K562 (cell line): ENCODE data around the gene LENG8. TPM values are rescaled to one million over a fixed set of nuclear protein-coding genes. Genes with fewer than 3 reads are reported as not detected.

Experiments used
- ARNT ChIP-seq, 2 experiments: fragments of 450-650 bp; IDR thresholded peaks; 2 replicates each; pipeline ENCODE4 v1.6.1; 2016; ENCODE audit warnings: mild to moderate bottlenecking in 1 of 2
- ELK3 ChIP-seq: fragments of 450-650 bp; formaldehyde crosslinking; IDR thresholded peaks from 2 replicates; pipeline ENCODE4 v1.4.0; 2020; ENCODE audit warnings: mild to moderate bottlenecking
- FOXK2 ChIP-seq, 2 experiments: fragments of 450-650 bp; IDR thresholded peaks in 1 of 2; conservative IDR thresholded peaks in 1 of 2; 2 replicates each; pipeline ENCODE4 v1.6.1; 2016; ENCODE audit warnings: low read depth in 2 of 2, mild to moderate bottlenecking in 1 of 2
- FOXP1 ChIP-seq: sonication (generic); formaldehyde crosslinking; IDR thresholded peaks from 2 replicates; pipeline ENCODE4 v1.8.0; 2022; ENCODE audit warnings: mild to moderate bottlenecking, missing genetic modification reagents
- HDAC6 ChIP-seq: IDR thresholded peaks from 2 replicates; pipeline ENCODE4 v1.6.1; 2012; ENCODE audit warnings: low read depth, mild to moderate bottlenecking, control low read depth, inconsistent platforms, low read length, moderate library complexity
- HIVEP1 ChIP-seq: fragments of 250-450 bp; sonication (Bioruptor Pico); IDR thresholded peaks from 2 replicates; pipeline ENCODE4 v1.4.0; 2020; ENCODE audit warnings: mild to moderate bottlenecking
- HSF4 ChIP-seq: fragments of 250-450 bp; sonication (Bioruptor Pico); IDR thresholded peaks from 2 replicates; pipeline ENCODE4 v2.1.2; 2022; ENCODE audit warnings: mild to moderate bottlenecking, moderate library complexity, borderline replicate concordance
- MCM7 ChIP-seq, 2 experiments: fragments of 450-650 bp; IDR thresholded peaks; 2 replicates each; pipeline ENCODE4 v1.6.1; 2016 to 2018
- PRDM10 ChIP-seq: fragments of 450-650 bp; IDR thresholded peaks from 2 replicates; pipeline ENCODE4 v1.6.1; 2018; ENCODE audit not compliant: partially characterized antibody
- RBM14 ChIP-seq: fragments of 200-400 bp; formaldehyde crosslinking; IDR thresholded peaks from 2 replicates; pipeline ENCODE4 v1.6.1; 2018; ENCODE audit warnings: low read depth, mild to moderate bottlenecking, low read length, moderate library complexity, borderline replicate concordance; ENCODE audit not compliant: insufficient read depth
- RUNX1 ChIP-seq: sonication (generic); IDR thresholded peaks from 2 replicates; pipeline ENCODE4 v1.6.1; 2016; ENCODE audit warnings: antibody characterized with exemption, low read depth
- SIN3B ChIP-seq: fragments of 450-650 bp; IDR thresholded peaks from 2 replicates; pipeline ENCODE4 v1.6.1; 2017; ENCODE audit warnings: low read depth, mild to moderate bottlenecking, moderate library complexity
- TAL1 ChIP-seq: fragments of 450-650 bp; IDR thresholded peaks from 2 replicates; pipeline ENCODE4 v1.6.1; 2016; ENCODE audit warnings: mild to moderate bottlenecking
- TCF7 ChIP-seq: sonication (generic); IDR thresholded peaks from 2 replicates; pipeline ENCODE4 v1.6.1; 2016; ENCODE audit warnings: antibody characterized with exemption, borderline replicate concordance
- USF2 ChIP-seq: sonication (generic); formaldehyde crosslinking; IDR thresholded peaks from 2 replicates; pipeline ENCODE4 v1.5.0; 2020; ENCODE audit warnings: missing genetic modification reagents
- ZFP1 ChIP-seq: fragments of 450-650 bp; formaldehyde crosslinking; IDR thresholded peaks from 2 replicates; pipeline ENCODE4 v1.4.0; 2020; ENCODE audit warnings: mild to moderate bottlenecking, mixed read lengths
- polyA plus RNA-seq, 8 experiments: library from polyadenylated mRNA; depleted of rRNA in 4 of 8; stranded (reverse) in 5 of 8; unstranded in 3 of 8; fragments of >200 nt; fragmentation: Nextera tagmentation in 2 of 8; fragmentation: Illumina TruSeq in 1 of 8; extraction: Ambion mirVana in 2 of 8; extraction: Trizol in 1 of 8; gene quantifications; 2 replicates each; pipeline versions ENCODE4 v1.2.1 to v1.2.3, GENCODE V29; 2011 to 2014; ENCODE audit warnings: inconsistent platforms in 1 of 8, missing spikeins in 1 of 8
- total RNA-seq, 7 experiments: library from RNA; depleted of rRNA in 6 of 7; stranded (reverse); fragments of >200 nt in 6 of 7; fragmentation: Illumina TruSeq in 2 of 7; extraction: Trizol in 2 of 7; gene quantifications; 2 replicates each; pipeline versions ENCODE4 v1.2.1 to v1.2.3, GENCODE V29; 2011 to 2021; ENCODE audit warnings: low replicate concordance in 1 of 7
- TF ChIP-seq, protein P1 (sequence below): fragments of 450-650 bp; formaldehyde crosslinking; IDR thresholded peaks from 2 replicates; pipeline ENCODE4 v1.4.0; 2022; ENCODE audit warnings: missing genetic modification characterization
- TF ChIP-seq, protein P2 (sequence below): sonication (generic); formaldehyde crosslinking; IDR thresholded peaks from 2 replicates; pipeline ENCODE4 v1.8.1; 2023; ENCODE audit warnings: mild to moderate bottlenecking, missing genetic modification reagents

Gene LENG8
- total and polyA plus RNA-seq, 9 of the 15 experiments (the other 6 are each of a cell fraction or from before 2014, with no cell fraction given), result 0.74 to 146 (median 28.1) TPM

DNA sequence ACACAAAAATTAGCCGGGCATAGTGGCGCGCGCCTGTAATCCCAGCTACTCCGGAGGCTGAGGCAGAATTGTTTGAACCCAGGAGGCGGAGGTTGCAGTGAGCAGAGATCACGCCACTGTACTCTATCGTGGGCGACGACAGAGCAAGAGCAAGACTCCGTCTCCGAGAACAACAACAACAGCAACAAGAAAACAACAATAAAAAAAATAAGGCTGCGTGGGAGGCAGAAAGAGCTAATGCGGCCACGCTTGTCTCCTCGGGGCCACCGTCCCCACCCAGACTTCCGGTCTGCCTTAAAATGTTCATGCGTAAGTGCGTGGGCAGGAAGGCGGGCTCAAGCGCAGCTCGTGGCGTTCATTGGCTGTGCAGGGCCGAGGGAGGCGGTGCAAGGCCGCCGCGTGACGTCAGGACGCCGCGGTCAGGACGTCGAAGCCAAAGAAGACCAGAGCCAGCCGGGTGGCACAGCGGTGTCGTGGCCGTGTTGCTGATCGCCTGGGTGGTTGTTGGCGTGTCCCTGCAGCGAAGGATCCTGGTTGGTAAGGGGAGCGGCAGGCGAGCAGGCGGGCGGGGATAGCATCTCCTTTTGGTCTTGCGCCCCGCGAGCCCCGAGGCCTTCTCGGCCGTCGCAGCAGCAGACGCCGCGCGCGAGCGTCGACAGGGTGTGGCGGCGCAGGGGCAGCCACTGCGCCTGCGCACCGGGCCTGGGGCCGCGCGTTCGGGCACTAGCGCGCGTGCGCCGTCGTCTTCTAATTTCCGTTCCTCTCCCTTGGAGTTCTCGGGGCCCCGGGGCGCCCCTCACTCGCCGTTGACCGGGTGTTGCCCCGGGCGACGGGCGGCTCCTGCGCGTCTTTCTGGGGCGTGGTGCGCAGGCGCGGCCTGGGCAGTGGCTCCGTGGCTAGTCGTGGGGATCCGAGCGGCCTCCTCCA, at the start of gene LENG8 (continued):
- TF ChIP-seq PRDM10 (no peak), MCM7 (IDR thresholded peaks at IDR 0.05) (no peak), USF2 (no peak), ELK3 (CRISPR knock-in tag) (no peak), RUNX1 (no peak), TCF7 (no peak), TAL1 (no peak), ZFP1 (CRISPR knock-in tag) (no peak), SIN3B (peak; percentile 88), RBM14 (no peak), HDAC6 (no peak), FOXP1 (peak; percentile 87), HSF4 (CRISPR knock-in tag) (no peak), FOXK2 (conservative IDR thresholded peaks at IDR 0.05 in 1 of 2, IDR thresholded peaks at IDR 0.05 in 1 of 2; ENCODE audit: low read depth in 2 of 2) (peak; percentile 45 to 59; a peak in 3 of 4 replicates), HIVEP1 (no peak), ARNT (IDR thresholded peaks at IDR 0.05) (0 out of 4 replicates have a peak, but pooled peaks of 1 of the 2 experiments have one; percentile 36)
- TF ChIP-seq, protein P1, sequence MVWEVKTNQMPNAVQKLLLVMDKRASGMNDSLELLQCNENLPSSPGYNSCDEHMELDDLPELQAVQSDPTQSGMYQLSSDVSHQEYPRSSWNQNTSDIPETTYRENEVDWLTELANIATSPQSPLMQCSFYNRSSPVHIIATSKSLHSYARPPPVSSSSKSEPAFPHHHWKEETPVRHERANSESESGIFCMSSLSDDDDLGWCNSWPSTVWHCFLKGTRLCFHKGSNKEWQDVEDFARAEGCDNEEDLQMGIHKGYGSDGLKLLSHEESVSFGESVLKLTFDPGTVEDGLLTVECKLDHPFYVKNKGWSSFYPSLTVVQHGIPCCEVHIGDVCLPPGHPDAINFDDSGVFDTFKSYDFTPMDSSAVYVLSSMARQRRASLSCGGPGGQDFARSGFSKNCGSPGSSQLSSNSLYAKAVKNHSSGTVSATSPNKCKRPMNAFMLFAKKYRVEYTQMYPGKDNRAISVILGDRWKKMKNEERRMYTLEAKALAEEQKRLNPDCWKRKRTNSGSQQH (CRISPR knock-in tag), result no peak
- TF ChIP-seq, protein P2, sequence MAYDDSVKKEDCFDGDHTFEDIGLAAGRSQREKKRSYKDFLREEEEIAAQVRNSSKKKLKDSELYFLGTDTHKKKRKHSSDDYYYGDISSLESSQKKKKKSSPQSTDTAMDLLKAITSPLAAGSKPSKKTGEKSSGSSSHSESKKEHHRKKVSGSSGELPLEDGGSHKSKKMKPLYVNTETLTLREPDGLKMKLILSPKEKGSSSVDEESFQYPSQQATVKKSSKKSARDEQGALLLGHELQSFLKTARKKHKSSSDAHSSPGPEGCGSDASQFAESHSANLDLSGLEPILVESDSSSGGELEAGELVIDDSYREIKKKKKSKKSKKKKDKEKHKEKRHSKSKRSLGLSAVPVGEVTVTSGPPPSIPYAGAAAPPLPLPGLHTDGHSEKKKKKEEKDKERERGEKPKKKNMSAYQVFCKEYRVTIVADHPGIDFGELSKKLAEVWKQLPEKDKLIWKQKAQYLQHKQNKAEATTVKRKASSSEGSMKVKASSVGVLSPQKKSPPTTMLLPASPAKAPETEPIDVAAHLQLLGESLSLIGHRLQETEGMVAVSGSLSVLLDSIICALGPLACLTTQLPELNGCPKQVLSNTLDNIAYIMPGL (CRISPR knock-in tag), result peak; percentile 87
